Stimulated activated CD8-positive, alpha-beta memory T cell treated with anti-CD3 and anti-CD28 coated beads, Interleukin-2, amount 100 ng/mL, for 1 hour (primary cell): ENCODE results near the gene PLS1.
"Not testable (repeated sequence)": the region's sequence is repeated elsewhere in the genome, so short reads cannot be mapped to it uniquely, and the experiment has no call there.

Source experiments
- DNase-seq, 2 donors: peaks; one replicate each; pipeline ENCODE4 v3.0.0-alpha.2; 2020; ENCODE audit warnings: low read depth in 2 of 2

The PLS1 gene, protein sequence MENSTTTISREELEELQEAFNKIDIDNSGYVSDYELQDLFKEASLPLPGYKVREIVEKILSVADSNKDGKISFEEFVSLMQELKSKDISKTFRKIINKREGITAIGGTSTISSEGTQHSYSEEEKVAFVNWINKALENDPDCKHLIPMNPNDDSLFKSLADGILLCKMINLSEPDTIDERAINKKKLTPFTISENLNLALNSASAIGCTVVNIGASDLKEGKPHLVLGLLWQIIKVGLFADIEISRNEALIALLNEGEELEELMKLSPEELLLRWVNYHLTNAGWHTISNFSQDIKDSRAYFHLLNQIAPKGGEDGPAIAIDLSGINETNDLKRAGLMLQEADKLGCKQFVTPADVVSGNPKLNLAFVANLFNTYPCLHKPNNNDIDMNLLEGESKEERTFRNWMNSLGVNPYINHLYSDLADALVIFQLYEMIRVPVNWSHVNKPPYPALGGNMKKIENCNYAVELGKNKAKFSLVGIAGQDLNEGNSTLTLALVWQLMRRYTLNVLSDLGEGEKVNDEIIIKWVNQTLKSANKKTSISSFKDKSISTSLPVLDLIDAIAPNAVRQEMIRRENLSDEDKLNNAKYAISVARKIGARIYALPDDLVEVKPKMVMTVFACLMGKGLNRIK

DNA sequence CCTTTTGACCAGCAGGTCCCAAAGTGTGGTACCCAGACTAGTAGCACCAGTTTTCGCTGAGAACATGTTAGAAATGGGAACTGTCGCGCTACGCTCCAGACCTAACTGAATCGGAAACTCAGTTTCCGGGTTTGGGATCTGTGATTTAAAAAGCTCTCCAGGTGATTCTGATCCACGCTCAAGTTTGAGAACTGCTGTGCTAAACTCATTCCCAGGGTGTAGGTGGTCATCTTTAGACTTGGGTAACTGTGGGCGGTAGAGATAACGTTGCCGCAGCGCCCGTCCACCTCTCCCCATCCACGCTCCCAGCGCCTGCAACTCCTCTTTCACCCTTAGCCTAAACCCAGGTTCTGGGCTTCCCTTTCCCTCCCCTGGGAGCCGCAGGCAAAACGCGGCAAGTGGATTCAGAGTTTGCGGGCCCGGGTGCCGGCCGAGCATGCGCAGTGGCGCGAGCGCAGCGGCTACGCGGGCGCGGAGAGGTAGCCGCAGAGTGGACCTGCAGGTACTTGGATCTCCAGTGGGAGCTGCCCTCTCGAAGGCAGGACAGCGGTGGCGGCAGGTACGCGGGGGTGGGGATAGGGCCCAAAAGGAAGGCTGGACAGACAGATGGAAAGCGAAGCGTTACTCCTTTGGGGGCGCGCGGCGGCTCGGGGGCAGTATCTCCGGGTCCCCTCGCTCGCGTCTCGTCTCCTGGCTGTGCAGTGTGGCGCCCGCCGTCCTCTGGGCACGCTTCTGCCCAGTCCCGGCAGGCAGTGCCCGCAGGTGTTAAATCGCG lies at the start of gene PLS1:
PLS1 (plus strand) TSS at position 443 of the 775 bp plus-strand sequence. CDS start 67,845 bp downstream, outside the sequence.
- peak; percentile 70 to 71 for DNase-seq

DNA sequence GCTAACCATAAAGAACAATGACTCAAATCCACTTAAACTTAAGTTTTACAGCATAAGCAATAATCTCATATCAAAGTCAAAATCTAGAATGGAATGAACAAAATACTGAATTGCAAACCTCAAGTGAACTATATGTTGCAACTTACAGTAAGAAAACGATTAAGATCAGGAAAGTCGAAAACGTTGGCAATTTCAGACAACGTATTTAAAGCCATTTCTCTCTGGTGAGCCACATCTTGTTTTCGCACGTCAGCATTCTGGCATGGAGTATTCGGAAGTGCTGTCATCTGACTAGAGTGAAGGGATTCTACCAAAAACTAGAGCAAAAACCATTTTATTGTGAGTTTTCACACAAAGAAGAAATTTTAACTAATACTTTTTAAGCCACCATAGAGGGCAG lies 46.2 kb upstream of the PLS1 start:
- no peak for DNase-seq

DNA sequence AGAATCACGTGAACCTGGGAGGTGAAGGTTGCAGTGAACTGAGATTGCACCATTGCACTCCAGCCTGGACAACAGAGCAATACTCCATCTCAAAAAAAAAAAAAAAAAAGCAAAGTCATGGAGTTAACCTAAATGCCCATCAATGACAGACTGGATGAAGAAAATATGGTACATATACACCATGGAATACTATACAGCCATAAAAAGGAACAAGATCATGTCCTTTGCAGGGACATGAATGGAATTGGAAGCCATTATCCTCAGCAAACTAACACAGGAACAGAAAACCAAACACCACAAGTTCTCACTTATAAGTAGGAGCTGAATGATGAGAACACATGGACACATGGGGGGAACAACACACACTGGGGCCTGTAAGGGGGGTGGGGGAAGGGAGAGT lies 43.6 kb upstream of the PLS1 start:
- DNase-seq: not testable (repeated sequence)

DNA sequence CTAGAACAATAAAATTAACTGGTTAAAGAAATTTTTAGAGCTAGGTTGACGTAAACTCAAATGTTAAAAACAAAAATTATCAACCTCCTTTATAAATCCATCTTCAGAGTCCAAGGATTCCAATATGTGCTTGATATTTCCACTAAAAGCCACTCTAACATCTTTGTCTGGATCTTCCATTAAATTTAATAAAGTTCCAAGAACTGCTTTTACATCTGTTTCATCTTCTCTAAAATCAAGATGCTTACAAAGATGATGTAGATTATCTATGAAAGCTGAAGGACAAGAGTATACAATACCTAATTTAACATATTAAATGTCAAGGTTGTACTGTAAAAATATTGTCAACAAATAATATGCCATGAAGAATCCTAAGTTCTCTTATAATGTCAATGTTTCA lies 42.5 kb upstream of the PLS1 start:
- DNase-seq: no peak

DNA sequence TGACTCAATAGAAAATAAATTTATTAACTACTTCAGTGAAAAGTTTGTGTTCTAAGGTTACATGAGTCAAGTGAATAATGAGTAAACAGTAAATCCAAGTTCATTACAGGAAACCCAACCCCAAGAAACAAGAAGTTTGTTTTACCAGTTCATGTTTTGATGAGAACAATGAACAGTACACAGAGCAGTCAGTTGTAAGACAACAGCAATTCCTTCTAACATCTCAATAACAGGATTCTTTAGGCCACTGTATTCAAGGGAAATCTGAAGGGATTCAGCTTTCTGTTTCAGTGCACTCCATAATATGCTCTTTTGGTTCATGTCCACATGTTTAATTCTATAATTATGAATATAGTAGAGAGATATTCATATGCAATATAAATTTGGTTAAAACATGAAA lies 36.1 kb upstream of the PLS1 start:
- no peak for DNase-seq

DNA sequence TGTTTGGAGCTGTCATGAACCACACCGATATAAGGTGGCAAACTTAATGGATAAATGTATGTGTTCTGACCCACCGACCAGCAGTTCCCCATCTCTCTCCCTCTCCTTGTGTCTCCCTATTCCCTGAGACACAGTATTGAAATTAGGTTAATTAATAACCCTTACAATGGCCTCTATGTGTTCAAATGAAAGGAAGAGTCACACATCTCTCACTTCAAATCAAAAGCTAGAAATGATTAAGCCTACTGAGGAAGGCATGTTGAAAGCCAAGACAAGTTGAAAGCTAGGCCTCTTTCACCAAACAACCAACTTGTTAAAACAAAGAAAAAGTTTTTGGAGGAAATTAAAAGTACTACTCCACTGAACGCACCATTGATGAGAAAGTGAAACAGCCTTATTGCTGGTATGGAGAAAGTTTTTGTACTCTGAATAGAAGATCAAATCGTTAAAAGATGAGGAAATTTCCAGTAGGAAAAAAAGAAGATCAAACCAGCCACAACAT lies 32.6 kb upstream of the PLS1 start:
- no peak for DNase-seq

DNA sequence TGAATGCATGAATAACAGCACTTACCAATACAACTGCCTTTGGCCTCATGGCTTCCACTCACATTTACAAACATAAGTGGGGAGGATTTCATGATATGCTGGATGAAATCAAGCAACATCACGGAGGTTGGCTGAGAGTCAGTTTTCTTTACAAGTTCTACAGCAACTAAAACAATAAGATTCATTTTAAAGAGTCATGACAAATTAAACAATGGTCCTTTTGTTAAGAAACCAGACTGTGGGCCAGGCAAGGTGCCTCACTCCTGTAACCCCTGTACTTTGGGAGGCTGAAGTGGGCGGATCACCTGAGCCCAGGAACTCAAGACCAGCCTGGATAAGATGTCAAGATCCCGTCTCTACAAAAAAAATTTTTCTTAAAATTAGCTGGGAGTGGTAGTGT lies 30.1 kb upstream of the PLS1 start:
- DNase-seq: no peak

DNA sequence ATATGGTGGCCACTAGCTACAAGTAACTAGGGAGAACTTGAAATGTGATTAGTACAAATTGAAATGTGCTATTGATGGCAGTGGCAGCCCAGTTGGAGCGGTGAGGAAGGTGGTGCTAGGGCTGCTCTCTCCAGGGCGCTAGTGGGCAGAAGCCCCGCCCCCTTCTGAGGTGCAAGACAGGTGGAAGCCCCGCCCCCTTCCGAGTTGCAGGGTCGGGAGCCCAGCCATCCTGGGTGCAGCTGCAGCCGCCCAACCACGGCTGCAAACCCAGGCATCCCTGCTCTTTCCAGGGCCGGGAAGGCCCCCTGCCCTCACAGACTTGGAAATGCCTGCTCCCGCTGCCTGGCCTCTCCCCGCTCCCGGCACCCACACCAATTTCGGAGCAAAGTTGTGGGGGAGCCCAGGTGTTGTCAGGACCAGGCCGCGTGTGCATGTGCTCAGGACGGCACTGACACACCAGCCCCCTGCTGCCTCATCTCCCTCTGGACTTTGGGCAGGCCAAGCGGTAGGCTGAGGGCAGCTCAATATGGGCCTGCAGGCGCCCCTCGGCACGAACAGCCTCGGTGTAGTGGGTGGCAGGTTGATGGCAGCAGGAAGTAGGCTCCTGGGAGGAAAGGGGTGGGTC lies 27.7 kb upstream of the PLS1 start:
- DNase-seq: no peak

DNA sequence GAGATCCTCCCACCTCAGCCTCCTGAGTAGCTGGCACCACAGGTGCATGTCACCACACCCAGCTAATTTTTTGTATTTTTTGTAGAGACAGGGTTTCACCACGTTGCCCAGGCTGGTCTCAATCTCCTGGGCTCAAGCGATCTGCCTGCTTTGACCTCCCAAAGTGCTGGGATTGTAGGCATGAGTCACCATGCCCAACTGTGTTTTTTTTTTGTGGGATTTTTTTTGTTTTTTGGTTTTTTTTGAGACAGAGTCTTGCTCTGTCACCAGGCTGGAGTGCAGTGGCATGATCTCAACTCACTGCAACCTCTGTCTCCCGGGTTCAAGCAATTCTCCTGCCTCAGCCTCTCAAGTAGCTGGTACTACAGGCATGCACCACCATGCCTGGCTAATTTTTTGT lies 26.8 kb upstream of the PLS1 start:
- not testable (repeated sequence) for DNase-seq

DNA sequence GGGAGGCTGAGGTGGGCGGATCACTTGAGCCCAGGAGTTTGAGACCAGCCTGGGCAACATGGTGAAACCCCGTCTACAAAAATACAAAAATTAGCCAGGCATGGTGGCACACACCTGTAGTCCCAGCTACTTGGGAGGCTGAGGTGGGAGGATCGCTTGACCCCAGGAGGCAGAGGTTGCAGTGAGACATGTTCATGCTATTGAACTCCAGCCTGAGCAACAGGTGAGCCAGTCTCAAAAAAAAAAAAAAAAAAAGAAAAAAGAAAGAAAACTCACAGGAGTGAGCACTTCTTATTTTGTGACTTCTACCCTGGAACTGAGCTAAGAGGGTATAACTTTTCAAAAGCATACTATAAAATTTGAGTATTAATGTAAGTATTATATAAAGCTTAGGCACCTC lies 22.0 kb upstream of the PLS1 start:
- not testable (repeated sequence) for DNase-seq

DNA sequence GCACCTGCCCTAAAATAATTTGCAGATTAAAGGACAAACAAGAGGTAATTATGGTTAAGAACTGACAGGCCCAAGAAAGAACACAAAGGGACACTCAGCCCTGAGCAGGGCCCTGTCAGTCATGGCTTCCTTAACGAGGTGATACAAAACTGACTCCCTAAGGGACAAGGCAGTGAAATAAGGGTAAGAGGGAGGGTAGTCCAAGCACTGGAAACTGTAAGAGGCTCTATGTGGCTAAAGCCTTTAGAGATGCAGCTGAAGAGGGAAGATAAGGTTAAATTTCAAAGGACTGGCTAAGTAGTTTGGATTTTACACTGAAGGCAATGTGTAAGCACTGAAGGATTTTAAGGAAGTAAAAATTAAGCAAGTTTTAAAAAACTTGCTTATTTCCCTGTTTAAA lies 21.5 kb upstream of the PLS1 start:
- DNase-seq: no peak

DNA sequence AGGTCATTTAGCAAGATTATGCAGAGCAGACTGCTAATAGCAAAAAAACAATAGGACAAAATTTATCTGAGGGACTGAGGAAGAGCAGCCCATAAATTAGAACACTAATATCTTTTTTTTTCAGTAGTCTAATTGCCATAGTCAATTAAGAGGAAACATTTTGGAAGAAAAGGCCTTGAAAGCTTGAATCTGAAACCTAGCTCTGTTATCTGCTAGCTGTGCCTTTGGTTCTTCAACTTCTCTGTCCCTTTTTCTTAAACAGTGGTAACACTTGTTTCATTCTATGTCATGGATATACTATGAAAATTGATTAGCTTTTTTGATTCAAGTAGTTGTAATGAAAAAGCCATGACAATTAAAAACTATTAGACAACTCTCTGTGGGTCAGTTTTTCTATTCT lies 19.4 kb upstream of the PLS1 start:
- DNase-seq: no peak

DNA sequence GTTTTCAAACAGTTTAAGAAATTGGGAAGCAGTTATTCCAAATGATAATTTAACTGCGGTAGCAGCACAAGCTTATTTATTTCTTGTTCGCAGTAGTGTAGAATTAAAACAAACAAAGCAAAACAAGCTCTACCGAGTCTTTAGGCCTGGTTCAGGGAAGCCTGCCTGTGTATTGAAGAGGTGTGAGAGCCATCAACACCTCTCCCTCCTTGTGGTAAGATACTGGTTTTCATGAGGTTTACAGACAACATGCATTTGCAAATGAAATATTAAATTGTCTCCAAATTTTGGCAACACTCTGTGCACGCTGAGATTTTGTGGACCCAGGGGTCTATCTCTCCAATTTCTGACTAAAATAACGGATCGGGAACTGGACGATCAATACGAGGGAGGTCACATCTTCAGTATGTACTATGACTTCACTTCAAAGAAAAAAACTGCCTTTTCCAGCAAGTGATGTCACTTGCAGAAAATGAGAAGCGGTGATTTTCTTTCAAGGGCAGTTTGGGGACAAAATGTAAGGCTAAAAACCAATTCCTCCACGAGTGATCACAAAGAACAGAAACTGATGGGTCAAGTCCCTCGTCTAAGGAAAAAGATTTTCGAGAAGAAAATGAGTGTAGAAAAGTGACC lies 18.4 kb upstream of the PLS1 start:
- no peak for DNase-seq

DNA sequence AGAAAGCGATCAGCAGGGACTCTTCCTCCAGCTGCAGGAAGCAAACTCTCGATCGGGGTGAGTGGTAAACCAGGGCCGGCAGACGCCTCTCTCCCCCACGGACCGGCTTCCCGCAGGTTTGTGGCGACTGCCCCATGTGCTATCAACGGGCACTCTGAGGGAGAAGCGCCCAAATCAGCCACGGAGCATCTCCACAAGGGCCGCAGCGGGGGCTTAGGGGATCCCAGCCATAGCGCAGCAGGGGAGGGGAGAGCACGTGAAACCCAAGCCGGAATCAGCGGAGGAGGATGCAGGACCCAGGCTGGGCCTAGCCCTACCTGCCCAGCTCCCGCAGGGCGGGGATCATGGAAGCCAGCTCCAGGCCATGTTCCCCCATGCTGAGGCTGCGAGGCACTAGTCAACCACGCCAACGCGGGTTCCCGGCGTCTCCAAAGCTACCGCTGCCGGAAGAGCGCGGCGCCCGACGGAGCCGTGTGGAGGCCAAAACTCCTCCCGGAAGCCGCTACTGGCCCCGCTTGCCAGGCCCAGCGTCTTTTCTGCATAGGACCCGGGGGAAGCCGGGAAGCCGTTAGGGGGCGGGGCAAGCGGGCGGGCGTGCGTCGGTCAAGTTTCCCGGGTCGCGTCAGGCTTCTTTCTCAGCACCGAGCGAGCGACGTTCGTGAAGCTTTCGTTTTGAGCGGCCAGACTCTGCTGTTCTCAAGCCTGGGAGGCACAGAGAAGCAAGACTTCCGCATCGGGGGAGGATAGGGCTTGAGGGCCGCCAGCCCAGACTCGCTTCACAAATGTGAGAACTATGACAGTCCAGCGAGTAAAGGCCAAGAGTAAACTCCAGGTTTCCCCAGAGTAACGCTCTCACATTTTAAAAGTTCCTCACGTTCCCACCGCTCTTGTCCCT lies 17.6 kb upstream of the PLS1 start, which contains the start of gene ATR:
ATR (minus strand) TSS at position 405 of the 895 bp plus-strand sequence; CDS start at position 376, 29 bp downstream.
- peak; percentile 92 to 93 for DNase-seq

DNA sequence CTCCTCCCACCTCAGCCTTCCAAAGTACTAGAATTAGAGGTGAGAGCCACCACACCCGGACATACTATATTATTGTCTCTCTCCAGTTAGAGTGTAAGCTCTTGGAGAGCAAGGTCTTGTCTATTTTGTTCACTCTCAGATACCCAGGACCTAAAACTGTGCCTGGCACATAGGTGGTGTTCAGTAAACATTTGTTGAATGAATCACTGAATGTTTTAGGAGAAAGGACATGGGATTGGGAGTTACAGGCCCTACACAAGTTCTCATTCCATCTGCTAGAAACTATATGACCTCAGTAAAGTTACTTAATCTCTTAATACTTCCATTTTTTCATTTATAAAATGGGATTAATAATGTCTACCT lies 16.2 kb upstream of the PLS1 start:
- DNase-seq: no peak

DNA sequence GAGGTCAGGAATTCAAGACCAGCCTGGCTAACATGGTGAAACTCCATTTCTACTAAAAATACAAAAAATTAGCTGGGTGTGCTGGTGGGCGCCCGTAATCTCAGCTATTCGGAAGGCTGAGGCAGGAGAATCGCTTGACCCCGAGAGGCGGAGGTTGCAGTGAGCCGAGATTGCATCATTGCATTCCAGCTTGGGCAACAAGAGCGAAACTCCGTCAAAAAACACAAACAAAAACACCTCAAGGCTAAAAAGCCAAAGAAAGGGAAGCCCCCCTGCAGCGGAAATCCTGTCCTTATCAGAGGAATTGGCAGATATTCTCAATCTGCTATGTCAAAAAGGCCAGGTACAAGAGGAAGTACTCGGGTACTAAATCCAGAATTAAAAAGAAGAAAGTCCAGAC lies 15.1 kb upstream of the PLS1 start:
- not testable (repeated sequence) for DNase-seq

DNA sequence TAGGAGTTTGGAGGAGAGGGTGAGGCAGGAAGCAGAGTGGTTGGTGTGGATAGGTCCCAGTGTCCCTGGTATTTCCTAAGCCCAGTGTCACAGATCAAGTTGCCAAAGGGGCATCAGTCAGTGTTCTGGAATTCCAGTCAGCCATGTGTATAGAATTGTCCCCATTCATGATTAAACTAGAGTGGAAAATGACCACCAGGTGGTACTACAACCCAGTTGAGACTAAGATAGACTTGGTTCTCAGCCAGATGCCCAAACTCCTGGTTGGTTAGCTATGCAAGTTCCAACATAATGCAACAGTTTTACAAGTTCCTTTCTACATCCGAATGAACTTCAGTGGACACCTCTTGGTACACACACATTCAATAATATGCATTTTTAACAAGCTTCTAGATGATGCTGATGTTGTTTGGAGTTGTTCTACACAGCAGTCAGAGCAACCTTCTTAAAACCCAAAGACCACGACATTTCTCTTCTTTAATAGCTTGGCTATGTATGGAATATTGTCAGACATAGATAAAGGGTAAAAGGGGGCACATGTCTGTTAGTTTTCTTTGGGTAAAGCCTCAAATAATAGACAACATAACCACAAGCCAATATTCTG lies 9.3 kb upstream of the PLS1 start:
- no peak for DNase-seq

DNA sequence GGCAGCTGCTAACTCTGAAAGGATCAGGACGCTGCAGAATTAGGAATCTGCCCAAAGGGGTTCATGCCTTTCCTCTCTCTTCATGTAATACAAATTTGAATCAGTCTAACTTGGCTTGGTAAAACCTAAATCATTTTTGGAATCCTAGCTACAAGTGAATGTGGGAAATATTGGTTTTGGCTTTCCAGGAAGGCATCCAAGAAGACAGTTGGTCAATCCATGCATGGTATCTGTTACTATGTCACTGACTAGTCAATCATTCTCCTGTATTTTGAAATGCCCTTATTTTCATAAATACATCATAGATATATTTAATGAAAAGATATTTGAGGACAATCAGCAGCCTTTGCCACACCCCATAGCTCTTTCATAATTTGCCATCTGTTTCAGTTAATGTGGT lies 7.5 kb upstream of the PLS1 start:
- DNase-seq: no peak

DNA sequence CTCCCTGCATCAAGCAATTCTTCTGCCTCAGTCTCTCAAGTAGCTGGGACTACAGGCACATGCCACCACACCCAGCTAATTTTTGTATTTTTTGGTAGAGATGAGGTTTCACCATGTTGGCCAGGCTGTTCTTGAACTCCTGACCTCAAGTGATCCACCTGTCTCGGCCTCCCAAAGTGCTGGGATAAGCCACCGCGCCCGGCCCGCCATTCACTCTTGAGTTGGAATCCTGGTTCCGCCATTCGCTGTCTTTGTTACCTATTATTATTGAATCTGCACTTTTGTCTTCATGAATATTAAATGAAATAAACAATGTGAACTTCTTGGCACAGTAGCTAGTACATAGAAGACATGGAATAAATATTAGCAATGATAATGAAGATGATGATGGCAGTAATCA lies 3.9 kb upstream of the PLS1 start:
- DNase-seq: not testable (repeated sequence)

DNA sequence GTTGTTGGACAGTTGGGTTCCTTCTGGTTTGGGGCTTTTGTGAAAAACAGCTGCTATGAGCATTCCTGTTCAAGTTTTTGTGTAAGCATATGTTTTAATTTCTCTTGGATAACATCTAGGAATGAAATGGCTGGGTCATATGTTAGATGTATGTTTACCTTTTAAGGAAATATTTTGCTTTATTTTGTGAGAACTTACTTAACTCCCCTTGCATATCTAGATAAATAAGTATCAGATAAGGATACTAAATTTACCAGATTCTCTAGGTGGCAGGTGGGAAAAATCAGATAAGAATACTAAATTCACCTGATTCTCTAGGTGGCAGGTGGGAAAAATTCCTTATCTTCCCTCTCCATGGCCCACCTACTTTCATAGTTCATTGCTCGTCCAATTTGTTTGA lies 1.1 kb upstream of the PLS1 start:
- no peak for DNase-seq
